ENCODE measurements around the gene CFD. TPM values are rescaled to one million over a fixed set of nuclear protein-coding genes. Genes with fewer than 3 reads are reported as not detected.

The CFD gene
- total RNA-seq, 1 donor from 2014 or later, result 162 TPM

GRCh38 chr19:867855-868457, 8.5 kb downstream of the CFD start:
- Mint-ChIP-seq H3K4me3 (ENCODE audit: unreplicated experiment) (peak overlapping the region; percentile 52), H3K4me1 (ENCODE audit: unreplicated experiment) (peaks cover 69% of the 10 kb centered on the region), H3K27ac (ENCODE audit: unreplicated experiment) (peak overlapping the region; percentile 97), H3K9me3 (ENCODE audit: unreplicated experiment) (no peaks in the 10 kb centered on the region), H3K36me3 (ENCODE audit: unreplicated experiment) (peaks cover 9% of the 10 kb centered on the region), H3K27me3 (ENCODE audit: unreplicated experiment) (no peaks in the 10 kb centered on the region)
- no peak for DNase-seq (ENCODE audit: extremely low spot score, unreplicated experiment)
- TF ChIP-seq, protein P1, sequence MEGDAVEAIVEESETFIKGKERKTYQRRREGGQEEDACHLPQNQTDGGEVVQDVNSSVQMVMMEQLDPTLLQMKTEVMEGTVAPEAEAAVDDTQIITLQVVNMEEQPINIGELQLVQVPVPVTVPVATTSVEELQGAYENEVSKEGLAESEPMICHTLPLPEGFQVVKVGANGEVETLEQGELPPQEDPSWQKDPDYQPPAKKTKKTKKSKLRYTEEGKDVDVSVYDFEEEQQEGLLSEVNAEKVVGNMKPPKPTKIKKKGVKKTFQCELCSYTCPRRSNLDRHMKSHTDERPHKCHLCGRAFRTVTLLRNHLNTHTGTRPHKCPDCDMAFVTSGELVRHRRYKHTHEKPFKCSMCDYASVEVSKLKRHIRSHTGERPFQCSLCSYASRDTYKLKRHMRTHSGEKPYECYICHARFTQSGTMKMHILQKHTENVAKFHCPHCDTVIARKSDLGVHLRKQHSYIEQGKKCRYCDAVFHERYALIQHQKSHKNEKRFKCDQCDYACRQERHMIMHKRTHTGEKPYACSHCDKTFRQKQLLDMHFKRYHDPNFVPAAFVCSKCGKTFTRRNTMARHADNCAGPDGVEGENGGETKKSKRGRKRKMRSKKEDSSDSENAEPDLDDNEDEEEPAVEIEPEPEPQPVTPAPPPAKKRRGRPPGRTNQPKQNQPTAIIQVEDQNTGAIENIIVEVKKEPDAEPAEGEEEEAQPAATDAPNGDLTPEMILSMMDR (IDR thresholded peaks at IDR 0.05), result no peak

DNA sequence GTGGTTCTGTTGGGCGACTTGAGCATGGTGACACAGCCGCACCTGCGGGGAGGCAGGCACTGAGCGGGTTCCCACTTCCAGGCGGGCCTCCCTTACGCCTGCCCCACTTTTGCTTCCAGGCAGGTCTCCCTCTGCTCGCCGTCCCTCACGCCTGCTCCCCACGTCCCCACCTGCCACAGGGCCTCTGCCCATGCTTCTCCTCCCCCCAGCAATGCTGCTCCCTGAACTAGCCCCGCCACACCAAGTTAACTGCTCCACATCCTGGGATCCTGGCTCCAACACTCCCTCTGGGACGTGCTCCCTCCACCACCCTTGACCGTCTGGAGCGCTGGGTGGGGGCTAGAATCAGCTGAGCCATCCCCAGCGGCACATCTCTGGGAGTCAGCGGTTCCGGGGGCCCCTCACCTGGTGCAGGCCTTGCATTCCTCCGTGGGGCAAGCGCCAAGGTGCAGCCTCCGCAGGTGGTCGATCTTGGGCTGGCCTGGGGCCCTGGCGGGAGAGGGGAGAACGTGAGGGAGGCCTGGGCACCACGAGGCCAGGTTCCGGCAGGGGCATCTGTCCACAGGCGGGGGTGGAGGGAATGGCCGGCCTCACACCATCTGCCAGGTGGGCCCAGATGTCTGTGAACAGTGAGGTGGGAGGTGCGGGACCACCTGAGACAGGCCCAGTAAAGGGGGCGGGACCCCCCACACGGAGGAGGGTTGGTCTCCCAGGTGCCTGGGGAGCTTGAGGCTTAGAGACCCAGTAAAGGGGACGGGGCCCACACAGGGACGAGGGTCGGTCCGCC, 9.2 kb downstream of the CFD start:
- Mint-ChIP-seq H3K9me3 (ENCODE audit: unreplicated experiment) (no peaks in the 10 kb centered on the region), H3K27ac (ENCODE audit: unreplicated experiment) (peak overlapping the region; percentile 97), H3K27me3 (ENCODE audit: unreplicated experiment) (no peaks in the 10 kb centered on the region), H3K4me3 (ENCODE audit: unreplicated experiment) (peak overlapping the region; percentile 6), H3K36me3 (ENCODE audit: unreplicated experiment) (peaks cover 9% of the 10 kb centered on the region), H3K4me1 (ENCODE audit: unreplicated experiment) (peaks cover 64% of the 10 kb centered on the region)
- peak; percentile 83 for DNase-seq (ENCODE audit: extremely low spot score, unreplicated experiment)
- TF ChIP-seq, protein P1 (IDR thresholded peaks at IDR 0.05), result no peak

DNA sequence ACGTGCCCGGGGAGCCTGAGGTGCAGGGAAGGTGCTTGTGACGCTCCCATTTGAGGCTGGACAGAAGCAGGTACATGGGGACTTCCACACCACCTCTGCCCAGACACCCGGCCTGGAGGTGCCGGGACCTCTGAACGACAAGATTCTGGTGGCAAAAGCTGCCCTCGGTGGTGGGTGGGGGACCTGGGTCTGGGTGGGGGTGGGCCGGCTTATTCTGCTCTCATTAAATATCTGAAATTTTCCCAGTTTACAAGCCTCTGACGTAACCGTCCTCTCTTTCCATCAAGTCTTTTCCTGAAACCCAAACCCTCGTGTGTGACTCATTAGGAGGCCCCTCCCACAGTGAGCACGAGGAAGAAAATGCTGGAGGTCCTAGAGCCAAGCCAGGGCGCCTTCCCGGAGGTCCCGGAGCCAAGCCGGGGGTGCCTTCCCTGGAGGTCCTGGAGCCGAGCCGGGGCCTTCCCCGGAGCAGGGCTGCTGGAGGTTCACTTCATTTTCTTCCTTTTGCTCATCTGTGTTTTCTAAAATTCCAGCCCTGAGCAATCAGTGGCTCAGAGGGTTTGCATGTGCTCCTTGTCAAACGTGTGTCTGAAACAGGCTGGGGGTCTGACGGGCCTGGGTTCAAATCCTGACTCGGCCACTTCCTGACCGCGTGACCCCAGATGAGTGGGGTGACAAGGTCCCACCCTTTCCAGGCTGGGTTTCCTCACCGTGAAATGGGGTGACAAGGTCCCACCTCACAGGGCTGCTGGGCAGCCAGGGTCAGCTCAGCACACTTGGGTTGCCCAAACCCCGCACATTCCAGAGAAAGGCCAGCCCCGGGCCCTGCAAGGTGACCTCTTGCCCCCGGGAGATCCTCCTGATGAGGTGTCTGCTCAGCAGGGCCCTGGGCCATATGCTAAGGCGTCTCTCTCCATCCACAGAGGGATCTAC, 10.0 kb downstream of the CFD start:
- Mint-ChIP-seq H3K4me1 (ENCODE audit: unreplicated experiment) (peaks cover 62% of the 10 kb centered on the region), H3K36me3 (ENCODE audit: unreplicated experiment) (peaks cover 11% of the 10 kb centered on the region), H3K27ac (ENCODE audit: unreplicated experiment) (peak overlapping the region; percentile 97), H3K4me3 (ENCODE audit: unreplicated experiment) (no peak overlapping the region), H3K27me3 (ENCODE audit: unreplicated experiment) (no peaks in the 10 kb centered on the region), H3K9me3 (ENCODE audit: unreplicated experiment) (no peaks in the 10 kb centered on the region)
- peak; percentile 91 for DNase-seq (ENCODE audit: extremely low spot score, unreplicated experiment)
- TF ChIP-seq, protein P1 (IDR thresholded peaks at IDR 0.05), result no peak

DNA sequence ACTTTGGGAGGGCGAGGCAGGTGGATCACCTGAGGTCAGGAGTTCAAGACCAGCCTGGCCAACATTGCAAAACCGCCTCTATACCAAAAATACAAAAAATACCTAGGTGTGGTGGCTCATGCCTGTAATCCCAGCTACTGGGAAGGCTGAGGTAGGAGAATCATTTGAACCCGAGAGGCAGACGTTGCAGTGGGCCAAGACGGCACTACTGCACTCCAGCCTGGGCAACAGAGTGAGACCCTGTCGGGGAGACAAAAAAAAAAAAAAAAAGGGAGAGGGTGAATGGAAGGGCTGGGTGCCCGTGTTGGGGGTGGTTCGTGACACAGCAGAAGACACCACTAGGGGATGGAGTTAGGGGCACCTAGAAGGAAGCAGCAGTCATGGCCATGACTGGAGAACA, 10.8 kb downstream of the CFD start:
- Mint-ChIP-seq H3K9me3 (ENCODE audit: unreplicated experiment) (no peaks in the 10 kb centered on the region), H3K36me3 (ENCODE audit: unreplicated experiment) (peaks cover 14% of the 10 kb centered on the region), H3K4me3 (ENCODE audit: unreplicated experiment) (no peak overlapping the region), H3K27ac (ENCODE audit: unreplicated experiment) (peak overlapping the region; percentile 97), H3K27me3 (ENCODE audit: unreplicated experiment) (no peaks in the 10 kb centered on the region), H3K4me1 (ENCODE audit: unreplicated experiment) (peaks cover 58% of the 10 kb centered on the region)
- TF ChIP-seq, protein P1 (IDR thresholded peaks at IDR 0.05), result no peak
- DNase-seq (ENCODE audit: extremely low spot score, unreplicated experiment), result no peak

Measured in osteocyte (in vitro differentiated cells).